Endodermal cell (in vitro differentiated cells): Measurements from ENCODE around the gene ACSM5. TPM values are rescaled to one million over a fixed set of nuclear protein-coding genes. Genes with fewer than 3 reads are reported as not detected.
"Not testable (repeated sequence)": the region's sequence is repeated elsewhere in the genome, so short reads cannot be mapped to it uniquely, and the experiment has no call there.

Experiments used
- DNase-seq: peaks from one replicate; pipeline ENCODE4 v3.0.0-alpha.2; 2017
- H3K27ac ChIP-seq: 2 replicates; pipeline ENCODE4 v1.5.1; 2013; ENCODE audit warnings: mild to moderate bottlenecking, low read depth, low read length, moderate library complexity
- H3K27me3 ChIP-seq: 2 replicates; pipeline ENCODE4 v1.6.1; 2013; ENCODE audit warnings: mild to moderate bottlenecking, low read length, moderate library complexity; ENCODE audit not compliant: insufficient read depth, control insufficient read depth, poor library complexity, severe bottlenecking
- H3K36me3 ChIP-seq: 2 replicates; pipeline ENCODE4 v1.7.0; 2013; ENCODE audit warnings: mild to moderate bottlenecking, low read length, moderate library complexity; ENCODE audit not compliant: control insufficient read depth, insufficient read depth
- H3K4me1 ChIP-seq: one replicate; pipeline ENCODE4 v1.7.0; 2013; ENCODE audit warnings: low read length; ENCODE audit not compliant: control insufficient read depth, insufficient read depth
- H3K4me3 ChIP-seq: 2 replicates; pipeline ENCODE4 v1.5.1; 2013; ENCODE audit warnings: mild to moderate bottlenecking, low read length, moderate library complexity
- H3K9ac ChIP-seq: 2 replicates; pipeline ENCODE4 v1.6.1; 2013; ENCODE audit warnings: mild to moderate bottlenecking, low read length, moderate library complexity; ENCODE audit not compliant: poor library complexity, severe bottlenecking; ENCODE audit errors: extremely low read depth
- H3K9me3 ChIP-seq: 2 replicates; pipeline ENCODE4 v1.6.1; 2013; ENCODE audit warnings: mild to moderate bottlenecking, low read length, moderate library complexity; ENCODE audit not compliant: control insufficient read depth
- H3K27ac Mint-ChIP-seq: 2 replicates; pipeline ENCODE4 v1.8.0; 2020; ENCODE audit warnings: mixed read lengths
- H3K27me3 Mint-ChIP-seq: 2 replicates; pipeline ENCODE4 v1.8.0; 2021; ENCODE audit warnings: mild to moderate bottlenecking, mixed read lengths; ENCODE audit not compliant: insufficient read depth
- H3K36me3 Mint-ChIP-seq: 2 replicates; pipeline ENCODE4 v1.8.0; 2020; ENCODE audit warnings: low read depth, mixed read lengths
- H3K4me1 Mint-ChIP-seq: 2 replicates; pipeline ENCODE4 v1.8.0; 2020; ENCODE audit warnings: mixed read lengths
- H3K4me3 Mint-ChIP-seq: 2 replicates; pipeline ENCODE4 v1.8.0; 2020; ENCODE audit warnings: mild to moderate bottlenecking, moderate library complexity, mixed read lengths
- H3K9me3 Mint-ChIP-seq: 2 replicates; pipeline ENCODE4 v1.8.0; 2020; ENCODE audit warnings: mild to moderate bottlenecking, mixed read lengths
- CTCF ChIP-seq: fragments of 200-600 bp; sonication (generic); conservative IDR thresholded peaks from 2 replicates; pipeline ENCODE4 v1.5.0; 2021; ENCODE audit warnings: antibody characterized with exemption, mild to moderate bottlenecking
- WGBS, 2 experiments: methylation state at CpG; one replicate each; pipeline versions ENCODE4 v1.1.5 to v1.1.7; 2013; ENCODE audit warnings: missing lambda C conversion rate in 2 of 2, mixed read lengths in 1 of 2; ENCODE audit not compliant: insufficient coverage in 1 of 2, insufficient read length in 1 of 2; 5-methylcytosine and 5-hydroxymethylcytosine counted together
- total RNA-seq, 2 donors: library from RNA; stranded (reverse); fragmentation: NEBNext Ultra II Directional in 1 of 2; extraction: Animal tissue kit (Norgen Biotek cat#: 25700) in 1 of 2; gene quantifications; 2 replicates in 1 of 2; 3 replicates in 1 of 2; pipeline ENCODE4 v1.2.1, GENCODE V29; 2021

ACSM5 gene
- total RNA-seq, 2 donors from 2014 or later: not detected

GRCh38 chr16:20423772-20424128, 14.4 kb downstream of the ACSM5 start:
- not testable (repeated sequence) for H3K9ac ChIP-seq, H3K4me3 ChIP-seq, H3K4me1 Mint-ChIP-seq, H3K4me1 ChIP-seq, DNase-seq, H3K36me3 Mint-ChIP-seq, H3K27ac Mint-ChIP-seq, H3K27me3 ChIP-seq, H3K36me3 ChIP-seq, H3K27ac ChIP-seq, H3K27me3 Mint-ChIP-seq, H3K4me3 Mint-ChIP-seq, H3K9me3 Mint-ChIP-seq, H3K9me3 ChIP-seq
- WGBS, 2 experiments: 85 to 92% methylated on average over 4 to 5 of the region's 5 CpGs

- Mint-ChIP-seq H3K4me3 (no peak overlapping the region), H3K27ac (no peak overlapping the region), H3K27me3 (peaks cover 3% of the 10 kb centered on the region), H3K4me1 (no peaks in the 10 kb centered on the region), H3K36me3 (no peaks in the 10 kb centered on the region), H3K9me3 (no peaks in the 10 kb centered on the region)
- Histone ChIP-seq H3K27me3 (no peaks in the 10 kb centered on the region), H3K9ac (no peak overlapping the region), H3K27ac (no peak overlapping the region), H3K4me1 (no peaks in the 10 kb centered on the region), H3K36me3 (no peaks in the 10 kb centered on the region), H3K4me3 (no peak overlapping the region), H3K9me3 (no peaks in the 10 kb centered on the region)
- 80 to 84% methylated on average over 2 of the region's 2 CpGs for WGBS, 2 experiments
- no peak for TF ChIP-seq CTCF
- DNase-seq: no peak
These were observed 15.0 kb downstream of the ACSM5 start for GRCh38 chr16:20424129-20424866.

GRCh38 chr16:20427401-20427797, 18.1 kb downstream of the ACSM5 start:
- not testable (repeated sequence) for H3K27ac Mint-ChIP-seq, H3K4me3 ChIP-seq, H3K36me3 ChIP-seq, H3K4me3 Mint-ChIP-seq, H3K9me3 ChIP-seq, H3K9me3 Mint-ChIP-seq, H3K4me1 Mint-ChIP-seq, H3K27me3 Mint-ChIP-seq, H3K4me1 ChIP-seq, H3K36me3 Mint-ChIP-seq, H3K27ac ChIP-seq, H3K9ac ChIP-seq, H3K27me3 ChIP-seq, DNase-seq
- WGBS, 2 experiments: 71 to 79% methylated on average over 1 to 2 of the region's 2 CpGs

GRCh38 chr16:20429499-20429898, 20.2 kb downstream of the ACSM5 start:
- not testable (repeated sequence) for H3K4me3 ChIP-seq, H3K4me1 Mint-ChIP-seq, H3K9me3 Mint-ChIP-seq, H3K9me3 ChIP-seq, H3K27me3 Mint-ChIP-seq, H3K9ac ChIP-seq, H3K27me3 ChIP-seq, H3K27ac ChIP-seq, H3K36me3 Mint-ChIP-seq, H3K4me3 Mint-ChIP-seq, H3K36me3 ChIP-seq, H3K27ac Mint-ChIP-seq, DNase-seq, H3K4me1 ChIP-seq
- 86 to 97% methylated on average over 3 to 7 of the region's 7 CpGs for WGBS, 2 experiments

- H3K9me3 Mint-ChIP-seq, H3K4me1 ChIP-seq, H3K36me3 Mint-ChIP-seq, DNase-seq, H3K4me3 ChIP-seq, H3K27ac Mint-ChIP-seq, H3K27me3 Mint-ChIP-seq, H3K9me3 ChIP-seq, H3K36me3 ChIP-seq, H3K27me3 ChIP-seq, H3K27ac ChIP-seq, H3K9ac ChIP-seq, H3K4me3 Mint-ChIP-seq, H3K4me1 Mint-ChIP-seq: not testable (repeated sequence)
- WGBS, 2 experiments: 93 to 100% methylated on average over 1 of the region's 1 CpG
These were observed 21.1 kb downstream of the ACSM5 start for GRCh38 chr16:20430480-20430879.
